IPS-NIHi7 (cell line): ENCODE data around the gene SSUH2.
"Not testable (repeated sequence)": the region's sequence is repeated elsewhere in the genome, so short reads cannot be mapped to it uniquely, and the experiment has no call there.

ENCODE experiments used
- DNase-seq: peaks from one replicate; pipeline ENCODE4 v3.0.0; 2012; ENCODE audit warnings: mixed read lengths; ENCODE audit errors: extremely low spot score

The SSUH2 gene

DNA sequence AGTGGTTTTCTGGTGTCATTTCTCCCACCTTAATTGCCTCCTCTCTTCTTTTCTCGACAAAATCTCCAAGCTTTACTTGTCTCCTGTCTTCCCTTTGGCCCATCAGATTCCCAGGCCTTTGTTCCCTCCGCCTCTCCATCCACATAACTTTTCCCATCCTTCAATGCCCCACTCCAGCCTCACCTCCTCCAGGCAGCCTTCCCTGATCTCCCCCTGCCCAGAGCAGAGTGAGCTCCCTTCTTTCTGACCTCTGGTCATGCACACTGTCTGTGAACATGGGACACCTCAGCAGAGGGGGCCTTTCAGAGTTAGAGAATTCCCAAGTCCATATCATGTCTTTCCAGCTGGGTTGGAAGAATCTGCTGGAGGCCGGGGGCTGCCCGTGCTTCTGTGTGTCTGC is 14.6 kb upstream of the SSUH2 start:
- no peak for DNase-seq

DNA sequence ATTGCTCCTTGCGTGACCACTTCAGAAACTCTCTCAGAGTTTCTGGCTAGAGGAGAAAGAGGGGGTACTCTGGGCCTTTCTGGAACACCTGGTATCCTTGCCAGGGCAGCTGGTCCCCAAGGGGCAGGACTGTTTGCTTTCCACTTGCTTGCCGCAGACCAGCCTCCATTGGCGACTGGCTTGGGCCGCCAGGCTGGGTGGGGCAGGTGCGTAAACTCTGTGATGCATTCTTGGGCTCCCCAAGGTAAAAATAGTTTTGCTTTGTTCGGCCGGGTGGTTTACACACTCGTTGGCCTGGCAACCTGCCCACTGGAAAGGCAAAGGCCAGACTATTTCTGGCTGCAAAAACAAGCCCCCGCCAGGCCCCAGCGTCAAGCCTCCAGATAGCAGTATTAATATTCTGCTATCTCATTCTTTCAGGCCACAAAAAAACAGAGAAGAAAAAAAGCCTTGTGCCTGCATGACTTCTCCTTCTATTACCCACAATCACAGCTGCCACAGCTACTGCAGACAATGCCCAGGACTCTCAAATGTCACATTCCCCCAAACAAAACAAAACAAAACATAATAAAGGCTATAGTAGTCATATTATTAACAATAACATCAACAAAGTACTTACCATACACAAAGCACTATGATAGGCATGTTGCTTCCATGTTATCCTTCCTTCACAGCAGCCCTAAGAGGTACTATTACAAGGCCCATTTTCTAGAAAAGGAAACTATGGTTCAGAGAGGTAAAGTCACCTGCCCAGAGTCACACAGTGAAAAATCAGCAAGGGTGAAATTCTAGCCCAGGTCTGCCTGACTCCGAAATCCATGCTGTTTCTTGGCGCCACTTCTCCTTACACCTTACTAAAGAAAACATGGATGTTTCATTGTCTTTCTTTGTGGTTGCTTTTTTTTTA is 14.0 kb upstream of the SSUH2 start:
- DNase-seq = no peak

DNA sequence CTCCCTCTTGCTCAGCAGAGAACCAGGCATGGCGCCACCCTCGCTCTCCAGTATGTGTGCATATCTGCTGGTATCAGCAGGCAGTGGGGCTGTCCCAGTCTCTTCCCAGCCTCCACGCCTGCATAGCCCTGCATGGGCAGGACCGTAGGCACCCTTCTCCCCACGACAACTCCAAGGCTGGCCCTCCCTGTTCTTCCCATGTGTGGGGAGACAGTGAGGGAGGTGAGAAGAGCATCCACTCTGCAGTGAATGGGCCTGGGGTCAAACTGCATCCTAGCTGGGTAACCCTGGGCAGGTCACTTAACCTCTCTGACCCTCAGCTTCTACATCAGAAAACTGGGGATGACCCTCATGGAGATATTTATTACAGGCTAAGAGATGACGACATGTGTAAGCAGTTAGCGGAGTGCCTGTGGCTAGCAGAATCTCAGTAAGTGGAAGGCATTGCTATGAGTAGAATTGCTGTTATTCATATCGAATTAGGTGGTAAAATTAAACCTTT is 13.3 kb upstream of the SSUH2 start:
- no peak for DNase-seq

DNA sequence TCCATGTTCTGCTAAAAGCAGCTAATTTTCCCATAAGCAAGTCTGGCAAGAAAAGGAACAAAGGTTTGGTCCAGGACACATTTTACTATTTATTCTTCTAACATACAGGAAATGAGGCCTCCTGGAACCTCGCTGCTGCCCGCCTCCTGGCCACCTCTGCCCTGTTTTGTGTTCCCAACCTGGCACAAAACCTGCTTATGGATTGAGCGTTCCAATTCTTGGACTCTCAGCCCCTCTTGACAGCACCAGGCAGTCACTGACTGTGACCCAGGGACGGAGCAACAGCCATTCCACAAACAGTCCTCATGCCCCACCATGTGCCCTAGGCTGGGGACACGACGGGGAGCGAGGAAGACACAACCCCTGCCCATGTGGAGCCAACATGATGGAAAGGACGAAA is 11.6 kb upstream of the SSUH2 start:
- DNase-seq = no peak

DNA sequence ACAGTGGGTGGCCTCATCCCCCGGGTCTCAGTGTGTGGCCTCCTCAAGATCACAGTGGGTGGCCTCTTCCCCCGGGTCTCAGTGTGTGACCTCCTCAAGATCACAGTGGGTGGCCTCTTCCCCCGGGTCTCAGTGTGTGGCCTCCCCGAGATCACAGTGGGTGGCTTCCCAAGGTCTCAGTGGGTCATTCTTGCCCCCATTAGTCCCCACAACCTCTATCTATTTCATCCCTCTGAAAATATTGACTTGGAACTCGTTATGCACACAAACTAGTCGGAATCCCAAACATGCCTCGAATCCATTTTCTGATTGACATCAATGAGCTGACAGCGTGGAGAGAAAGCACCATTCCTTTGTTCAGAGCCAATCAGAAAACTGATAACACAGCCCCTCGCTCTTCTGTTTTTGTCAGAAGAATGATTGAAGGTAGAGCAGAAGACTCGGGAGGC is 10.8 kb upstream of the SSUH2 start:
- DNase-seq = no peak

DNA sequence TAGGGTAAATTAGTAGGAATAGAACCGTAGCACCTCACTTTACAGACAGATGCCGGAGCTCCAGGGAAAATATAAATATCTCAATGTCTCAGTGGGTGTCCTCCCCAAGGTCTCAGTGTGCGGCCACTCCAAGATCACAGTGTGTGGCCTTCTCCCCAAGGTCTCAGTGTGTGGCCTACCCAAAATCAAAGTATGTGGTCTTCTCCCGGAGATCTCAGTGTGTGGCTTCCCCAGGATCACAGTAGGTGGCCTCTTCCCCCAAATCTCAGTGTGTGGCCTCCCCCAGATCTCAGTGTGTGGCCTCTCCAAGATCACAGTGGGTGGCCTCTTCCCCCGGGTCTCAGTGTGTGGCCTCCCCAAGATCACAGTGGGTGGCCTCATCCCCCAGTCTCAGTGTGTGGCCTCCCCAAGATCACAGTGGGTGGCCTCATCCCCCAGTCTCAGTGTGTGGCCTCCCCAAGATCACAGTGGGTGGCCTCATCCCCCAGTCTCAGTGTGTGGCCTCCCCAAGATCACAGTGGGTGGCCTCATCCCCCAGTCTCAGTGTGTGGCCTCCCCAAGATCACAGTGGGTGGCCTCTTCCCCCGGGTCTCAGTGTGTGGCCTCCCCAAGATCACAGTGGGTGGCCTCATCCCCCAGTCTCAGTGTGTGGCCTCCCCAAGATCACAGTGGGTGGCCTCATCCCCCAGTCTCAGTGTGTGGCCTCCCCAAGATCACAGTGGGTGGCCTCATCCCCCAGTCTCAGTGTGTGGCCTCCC is 10.2 kb upstream of the SSUH2 start:
- DNase-seq = not testable (repeated sequence)

DNA sequence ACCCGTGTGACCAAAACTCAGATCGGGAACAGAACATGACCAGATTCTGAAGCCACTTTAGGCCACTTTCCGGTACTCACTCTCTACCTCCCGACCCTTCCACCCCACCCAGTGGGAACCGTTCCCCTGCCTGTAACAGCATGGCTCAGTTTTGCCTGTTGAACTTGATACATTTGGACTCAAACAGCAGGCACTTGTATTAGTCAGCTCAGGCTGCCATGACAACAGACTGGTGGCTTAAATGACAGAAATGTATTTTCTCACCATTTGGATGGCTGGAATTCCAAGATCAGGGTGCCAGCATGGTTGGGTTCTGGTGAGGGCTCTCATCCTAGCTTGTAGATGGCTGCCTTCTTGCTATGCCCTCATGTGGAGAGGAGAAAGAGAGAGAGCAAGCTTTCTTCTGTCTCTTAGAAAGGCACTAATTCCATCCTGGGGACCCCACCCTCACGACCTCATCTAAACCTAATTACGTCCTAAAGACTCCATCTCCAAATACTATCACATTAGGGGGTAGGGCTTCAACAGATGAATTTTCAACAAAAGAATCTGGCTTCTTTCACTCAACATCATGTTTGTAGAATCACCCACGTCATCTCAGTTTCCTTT is 9.3 kb upstream of the SSUH2 start:
- no peak for DNase-seq

DNA sequence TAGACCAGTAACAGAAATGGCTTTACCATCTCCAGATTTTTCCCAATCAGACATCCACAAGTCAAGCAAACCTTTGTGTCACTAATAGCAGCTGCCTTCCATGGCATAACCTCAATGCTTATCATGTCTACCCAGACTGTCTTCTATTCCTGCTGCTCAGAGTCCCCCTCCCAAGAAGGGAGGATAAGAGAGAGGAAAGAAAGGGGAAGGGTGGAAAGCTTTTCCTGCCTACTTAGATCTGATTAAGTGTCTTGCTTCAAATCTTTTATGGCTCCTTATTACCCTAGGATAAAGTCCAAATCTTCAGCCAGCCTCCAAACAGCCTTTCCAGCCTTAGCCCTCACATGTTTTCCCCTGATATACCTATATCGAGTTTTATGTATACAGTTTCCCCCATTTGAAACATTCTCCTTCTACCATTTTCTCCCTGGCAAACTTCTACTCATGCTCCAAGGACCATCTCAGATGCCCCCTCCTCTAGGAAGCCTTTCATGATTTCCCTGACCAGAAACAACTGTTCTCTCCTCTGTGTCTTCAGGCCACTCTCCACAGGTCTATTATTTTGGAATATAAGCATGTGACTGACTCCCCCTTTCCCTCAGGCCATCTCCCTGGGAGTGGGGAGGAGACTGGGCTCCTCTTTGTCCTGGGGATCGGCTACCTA is 7.9 kb upstream of the SSUH2 start:
- DNase-seq = no peak

DNA sequence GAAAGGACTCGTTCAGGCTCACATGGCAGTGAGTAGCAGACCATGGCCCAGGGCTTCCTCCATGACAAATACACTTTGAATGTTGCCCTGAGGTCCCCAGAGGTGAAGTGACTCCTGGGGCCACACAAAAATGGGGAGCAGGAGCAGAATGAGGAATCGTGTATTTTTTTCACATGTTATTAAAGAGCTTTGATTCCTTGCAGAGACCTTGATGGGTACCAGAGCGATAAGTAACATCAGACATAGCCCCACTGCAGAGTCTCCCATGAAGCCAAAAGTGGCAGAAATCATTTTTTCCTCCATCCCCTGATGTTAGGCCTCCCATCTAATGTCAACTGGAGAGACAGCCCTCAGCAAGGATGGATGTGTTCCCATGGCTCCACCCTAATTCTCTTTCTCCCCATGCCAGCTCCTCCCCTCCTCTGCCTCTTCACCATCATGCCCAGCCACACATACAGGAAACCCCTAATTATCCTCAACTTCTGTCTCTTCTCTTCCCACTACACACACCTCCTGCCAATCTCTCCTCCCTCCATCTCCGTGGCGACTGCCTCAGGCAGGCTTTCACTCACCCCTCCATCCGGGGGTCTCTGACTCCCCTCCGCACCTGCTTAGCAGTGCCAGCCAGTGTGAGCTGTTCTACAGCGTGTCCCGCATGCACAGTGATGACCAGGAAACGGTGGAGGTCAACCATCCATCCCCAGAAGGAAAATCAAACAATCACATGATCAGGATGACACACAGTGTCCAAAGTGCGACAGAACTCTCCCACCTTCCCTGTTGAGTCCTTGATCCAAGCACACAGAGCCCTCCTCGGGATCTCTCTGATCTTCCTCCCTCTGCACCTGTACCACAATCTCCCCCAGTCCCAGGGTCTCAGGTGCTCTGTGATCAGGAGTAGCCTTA is 7.1 kb upstream of the SSUH2 start:
- DNase-seq = no peak

DNA sequence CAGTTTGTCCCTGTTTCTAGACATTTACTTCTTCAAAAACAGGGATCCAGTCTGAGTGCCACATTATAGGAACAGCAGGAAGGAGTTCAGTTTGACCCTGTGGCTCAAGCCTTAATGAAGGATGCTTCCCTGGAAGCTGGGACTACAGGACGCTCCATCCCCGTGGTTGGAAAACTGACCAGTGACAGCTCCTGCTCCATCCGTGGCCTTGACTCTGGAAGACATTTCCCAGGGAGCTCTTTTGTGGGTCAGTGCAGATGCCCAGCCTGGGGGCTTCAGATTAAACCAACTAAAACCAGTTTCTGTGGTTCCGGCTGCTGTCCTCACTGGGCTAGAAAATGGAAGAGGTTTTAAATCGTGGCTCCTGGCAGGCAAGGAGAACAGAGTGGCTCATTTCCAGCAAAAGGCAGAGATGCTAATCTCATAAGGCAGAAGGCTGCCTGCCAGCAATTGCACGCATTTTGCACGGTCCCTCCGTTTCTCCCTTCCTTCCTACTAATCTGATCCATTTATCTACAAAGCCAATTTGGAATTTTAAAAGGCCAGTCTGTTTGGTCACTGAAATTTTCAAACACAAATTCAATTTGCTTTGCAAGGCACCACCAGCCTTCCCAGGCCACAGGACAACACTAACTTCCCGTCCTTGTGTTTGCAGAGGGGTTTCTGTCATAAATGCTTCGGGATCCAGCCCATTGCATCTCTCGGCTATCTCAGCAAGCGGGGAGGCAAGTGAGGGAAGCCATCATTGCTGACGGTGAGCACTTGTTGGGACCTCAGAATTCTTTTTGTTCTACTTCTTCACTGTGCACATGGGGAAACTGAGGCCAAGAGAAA is 6.2 kb upstream of the SSUH2 start:
- DNase-seq = no peak

DNA sequence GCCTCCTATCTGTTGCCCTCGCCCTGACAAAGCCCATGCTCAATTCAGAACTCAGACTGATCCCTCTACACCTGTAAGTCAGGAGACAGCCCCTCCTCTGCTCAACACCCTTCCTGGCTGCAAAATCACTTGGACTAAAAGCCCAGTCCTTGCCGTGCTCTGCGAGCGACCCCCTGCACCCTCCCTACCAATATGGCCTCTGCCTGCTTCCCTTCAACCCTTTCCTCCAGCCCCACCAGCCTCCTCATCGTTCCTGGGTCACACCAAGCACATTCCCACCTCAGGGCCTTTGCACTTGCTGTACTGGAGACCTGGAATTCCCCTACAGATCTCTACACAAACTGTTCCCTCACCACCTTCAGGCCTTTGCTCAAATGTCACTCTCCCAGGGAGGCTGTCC is 5.2 kb upstream of the SSUH2 start:
- no peak for DNase-seq

DNA sequence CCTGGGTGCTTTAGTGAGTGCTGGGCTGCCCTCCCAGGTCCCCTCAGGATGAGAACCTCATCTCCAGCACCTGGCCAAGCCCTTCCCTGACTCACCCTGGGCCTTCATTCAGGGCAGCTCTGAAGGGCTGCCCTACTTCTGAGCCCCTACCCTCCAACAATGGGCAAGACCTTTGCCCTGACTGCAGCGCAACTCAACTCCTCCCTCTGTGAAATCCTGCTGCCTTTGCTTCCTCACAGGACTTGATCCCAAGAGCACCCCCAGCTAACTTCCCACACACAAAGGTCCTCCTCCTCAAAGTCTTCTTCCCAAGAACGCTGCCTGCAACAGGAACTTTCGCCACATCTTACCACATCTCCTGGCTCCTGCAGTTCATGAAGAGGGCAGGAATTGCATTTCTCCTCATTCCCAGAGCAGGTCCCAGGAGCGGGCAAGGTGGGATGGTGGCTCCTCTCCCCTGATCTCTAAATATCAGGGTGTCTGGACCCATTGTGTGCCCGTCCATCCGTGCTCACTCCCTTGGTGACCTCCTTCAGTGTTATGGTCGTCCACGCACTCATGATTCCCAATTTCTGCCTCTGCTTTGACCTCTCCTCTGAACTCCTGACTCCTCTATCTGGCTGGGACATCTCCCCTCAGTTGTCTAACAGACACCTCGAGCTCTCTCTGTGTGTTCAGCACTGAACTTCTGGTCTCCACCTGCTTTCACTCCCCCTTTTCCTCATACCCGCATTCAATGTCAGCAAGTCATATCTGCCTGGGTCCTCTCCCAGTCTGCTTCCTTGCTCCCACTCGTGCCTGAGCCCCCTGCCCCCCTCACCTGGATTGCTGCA is 4.5 kb upstream of the SSUH2 start:
- DNase-seq = no peak

DNA sequence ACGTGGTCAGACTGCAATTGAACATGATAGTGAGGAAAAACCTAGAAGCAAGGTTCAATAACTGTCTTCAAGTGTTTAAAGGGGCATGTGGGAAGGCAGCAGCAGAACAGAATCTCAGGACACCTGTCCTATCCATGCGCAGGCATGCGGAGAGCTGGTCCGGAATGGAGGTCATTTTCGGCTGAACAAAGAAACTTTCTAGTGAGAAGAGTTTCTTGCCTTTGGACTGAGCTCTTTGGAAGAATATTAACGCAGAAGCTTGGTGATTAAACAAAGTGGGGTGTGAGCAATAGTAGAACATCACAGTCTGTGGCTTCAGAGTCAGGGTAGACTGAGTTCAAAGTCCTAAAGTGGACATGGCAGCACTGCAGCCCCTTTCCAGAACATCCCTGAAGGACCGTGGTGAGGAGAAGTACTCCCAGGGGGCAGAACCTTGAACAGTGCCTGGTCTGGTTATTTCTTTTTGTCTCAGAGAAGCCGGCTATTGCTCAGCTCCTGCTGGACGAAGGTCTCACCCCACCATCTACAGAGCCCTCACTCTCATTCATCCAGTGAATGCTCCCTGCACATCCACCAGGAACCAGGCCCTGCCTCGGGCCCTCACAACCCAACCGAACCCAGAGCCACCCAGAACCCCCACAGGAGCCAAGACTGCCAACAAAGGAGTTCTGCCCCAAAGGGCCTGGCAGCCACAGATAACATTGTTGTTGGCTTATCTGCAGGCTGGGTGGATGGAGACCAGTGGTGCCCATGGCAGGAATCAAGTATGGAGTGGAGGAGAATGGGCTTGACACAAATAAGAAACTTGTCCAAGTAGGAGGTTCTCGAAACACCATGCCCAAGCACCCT is 2.8 kb upstream of the SSUH2 start:
- no peak for DNase-seq

DNA sequence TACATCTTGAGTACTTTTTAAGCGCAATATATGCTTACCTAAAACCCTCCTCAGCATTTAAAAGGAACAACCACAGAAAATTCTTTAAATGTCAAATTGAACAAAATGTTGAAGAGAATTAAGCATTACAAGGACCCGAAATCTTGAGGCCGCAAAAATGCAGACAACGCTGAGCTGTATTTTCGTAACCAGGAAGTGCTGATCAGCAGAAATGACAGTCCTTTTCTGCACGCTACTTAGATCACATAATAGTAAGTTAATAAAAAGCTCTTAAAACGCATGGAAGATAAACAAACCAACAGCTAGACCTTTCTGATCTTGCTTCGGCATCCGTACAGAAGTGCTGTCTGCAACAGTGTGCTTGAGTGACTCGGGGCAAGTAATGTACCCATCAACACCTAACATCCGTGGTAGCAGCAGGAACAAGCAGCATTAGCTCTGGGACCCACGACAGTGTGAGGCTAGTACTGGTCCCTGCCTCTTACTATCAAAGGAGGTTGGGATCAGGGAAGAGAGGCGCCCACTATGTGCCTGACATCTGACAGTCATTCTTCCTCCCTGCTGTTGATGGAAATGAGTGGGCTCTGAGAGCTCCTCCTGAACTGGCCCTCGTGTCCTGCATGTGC is 1.8 kb upstream of the SSUH2 start:
- DNase-seq = no peak

DNA sequence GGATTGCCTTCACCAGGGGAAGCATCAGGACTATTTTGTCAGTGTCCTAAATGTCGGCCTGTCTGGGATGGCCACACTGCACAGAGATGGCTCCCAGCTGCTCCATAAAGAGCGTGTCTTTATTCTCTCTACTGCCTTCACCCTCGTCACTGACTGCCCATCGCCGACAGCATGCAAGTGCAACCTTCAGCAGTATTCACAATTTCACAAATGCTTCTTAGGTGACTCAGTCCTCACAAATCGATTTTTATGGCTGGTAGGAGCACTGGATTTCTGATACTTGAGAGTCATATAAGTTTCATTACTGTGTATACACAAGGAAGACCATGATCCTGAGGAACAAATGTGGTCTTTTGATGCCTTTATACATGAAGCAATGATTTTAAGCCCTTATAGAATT is 1.1 kb upstream of the SSUH2 start:
- DNase-seq = no peak

DNA sequence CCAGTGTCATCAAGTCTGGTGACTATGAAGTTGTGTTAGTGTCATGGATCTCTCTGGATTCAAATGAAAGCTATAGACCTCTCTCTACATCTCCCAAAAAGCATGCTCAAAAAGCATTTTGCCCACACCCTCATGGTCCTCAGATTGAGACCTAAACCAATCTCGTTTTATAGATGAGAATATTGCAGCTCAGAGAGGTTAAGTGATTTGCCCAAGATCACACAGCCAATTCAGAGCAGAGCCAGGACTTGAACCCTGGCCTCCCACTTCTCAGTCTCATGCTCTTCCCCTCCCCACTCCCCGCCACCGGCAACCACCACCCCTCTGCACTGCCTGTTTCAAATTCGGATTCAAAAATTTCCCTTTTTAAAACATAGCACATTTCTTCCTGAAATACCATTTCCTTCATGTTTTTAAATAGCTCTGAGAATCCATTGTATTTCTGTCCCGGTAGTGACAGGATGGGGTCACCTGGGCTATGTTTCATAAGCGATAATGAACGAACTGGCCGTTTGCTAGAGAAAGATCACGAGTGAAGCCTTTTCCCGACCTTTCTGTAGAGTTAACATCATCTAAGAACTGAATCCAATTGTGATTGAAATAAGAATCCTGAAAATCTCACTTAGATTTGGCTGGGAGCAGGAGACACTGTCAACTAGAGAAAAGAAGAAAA is 769 bp downstream of the SSUH2 start:
- DNase-seq = no peak

DNA sequence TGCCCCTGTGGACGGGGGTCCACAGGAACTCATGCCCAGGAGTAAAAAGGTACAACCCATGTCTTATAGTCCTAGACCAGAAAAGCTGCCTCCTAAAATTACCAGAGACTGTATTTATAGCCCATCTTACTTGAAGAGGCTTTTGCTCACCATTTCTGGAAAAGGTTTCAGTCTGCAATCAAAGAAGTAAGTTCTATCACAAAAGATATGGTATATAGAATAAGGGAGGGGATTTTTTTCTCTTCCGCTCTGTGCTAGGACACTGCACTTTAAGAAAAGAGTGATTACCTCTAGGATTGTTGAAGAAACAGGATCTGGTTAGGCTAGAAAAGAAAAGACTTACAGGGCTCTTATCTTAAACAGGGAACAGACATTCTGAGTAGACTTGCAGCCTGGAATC is 2.6 kb downstream of the SSUH2 start:
- no peak for DNase-seq
